CD4-positive, alpha-beta memory T cell (primary cell): ENCODE data around the gene CCDC149. TPM values are rescaled to one million over a fixed set of nuclear protein-coding genes. Genes with fewer than 3 reads are reported as not detected.

ENCODE experiments used
- CTCF ChIA-PET: fragments of 350-600 bp; sonication (Branson Sonifier 250); formaldehyde crosslinking; loops from one replicate; lab custom pipeline; 2021; ENCODE audit warnings: inconsistent platforms; ENCODE audit not compliant: partially characterized antibody; lab: Charles Lee
- POLR2A ChIA-PET: fragments of 350-600 bp; sonication (Branson Sonifier 250); formaldehyde crosslinking; loops from one replicate; lab custom pipeline; 2021; ENCODE audit not compliant: partially characterized antibody; lab: Charles Lee
- DNase-seq, 5 donors: peaks; one replicate each; pipeline versions ENCODE4 v3.0.0 to v3.0.0-alpha.2; 2020 to 2022; ENCODE audit warnings: mixed read lengths in 1 of 5
- H3K27ac ChIP-seq: one replicate; pipeline ENCODE4 v1.7.0; 2013; ENCODE audit warnings: low read depth, low read length
- H3K27me3 ChIP-seq: 2 replicates; pipeline ENCODE4 v1.7.0; 2013; ENCODE audit warnings: mild to moderate bottlenecking, low read length, moderate library complexity; ENCODE audit not compliant: insufficient read depth
- H3K36me3 ChIP-seq: 2 replicates; pipeline ENCODE4 v1.7.0; 2013; ENCODE audit warnings: mild to moderate bottlenecking, low read length, moderate library complexity; ENCODE audit not compliant: insufficient read depth
- H3K4me1 ChIP-seq: 2 replicates; pipeline ENCODE4 v1.7.0; 2013; ENCODE audit warnings: mild to moderate bottlenecking, low read length, moderate library complexity; ENCODE audit not compliant: insufficient read depth
- H3K4me3 ChIP-seq, 2 donors: one replicate each; pipeline ENCODE4 v1.7.0; 2013; ENCODE audit warnings: low read length in 2 of 2, mild to moderate bottlenecking in 1 of 2
- H3K9me3 ChIP-seq, 2 donors: one replicate each; pipeline ENCODE4 v1.7.0; 2013; ENCODE audit warnings: low read length in 2 of 2, control low read depth in 1 of 2; ENCODE audit not compliant: control insufficient read depth in 1 of 2
- H3K27ac Mint-ChIP-seq, 7 donors: one replicate each; pipeline ENCODE4 v1.8.0; 2020 to 2021; ENCODE audit warnings: mixed read lengths in 7 of 7, mild to moderate bottlenecking in 6 of 7, inconsistent platforms in 3 of 7, moderate library complexity in 3 of 7
- H3K27me3 Mint-ChIP-seq, 2 donors: one replicate each; pipeline ENCODE4 v1.8.0; 2020 to 2021; ENCODE audit warnings: mixed read lengths in 2 of 2
- H3K36me3 Mint-ChIP-seq, 2 donors: one replicate each; pipeline ENCODE4 v1.8.0; 2020 to 2021; ENCODE audit warnings: mixed read lengths in 2 of 2, inconsistent platforms in 1 of 2, mild to moderate bottlenecking in 1 of 2
- H3K4me1 Mint-ChIP-seq, 4 donors: one replicate each; pipeline ENCODE4 v1.8.0; 2020 to 2021; ENCODE audit warnings: mixed read lengths in 4 of 4, mild to moderate bottlenecking in 1 of 4
- H3K4me3 Mint-ChIP-seq, 8 donors: one replicate each; pipeline ENCODE4 v1.8.0; 2020 to 2021; ENCODE audit warnings: mixed read lengths in 8 of 8, mild to moderate bottlenecking in 7 of 8, moderate library complexity in 6 of 8, inconsistent platforms in 3 of 8
- H3K9me3 Mint-ChIP-seq, 8 donors: one replicate each; pipeline ENCODE4 v1.8.0; 2020 to 2021; ENCODE audit warnings: mixed read lengths in 8 of 8, mild to moderate bottlenecking in 5 of 8, inconsistent platforms in 3 of 8, moderate library complexity in 1 of 8
- intact Hi-C: fragments of 100-400 bp; cut with micrococcal nuclease; formaldehyde crosslinking; loops from one replicate; pipeline ENCODE4 v1.15.1; 2023
- polyA plus RNA-seq, 2 donors: library from polyadenylated mRNA; unstranded; fragments of 300-500 nt; fragmentation: Illumina TruSeq; gene quantifications; one replicate each; pipeline ENCODE4 v1.2.3, GENCODE V29; 2021
- total RNA-seq, 2 experiments: library from RNA; stranded (reverse); gene quantifications; one replicate each; pipeline ENCODE4 v1.2.3, GENCODE V29; 2021

The CCDC149 gene
- total and polyA plus RNA-seq, 4 experiments from 2014 or later: 0.11 to 0.44 (median 0.14) TPM; not detected in 1

- Histone ChIP-seq H3K27ac (no peak overlapping the region), H3K4me3 (no peak overlapping the region), H3K36me3 (no peaks in the 10 kb centered on the region), H3K4me1 (no peaks in the 10 kb centered on the region), H3K27me3 (no peaks in the 10 kb centered on the region), H3K9me3 (no peaks in the 10 kb centered on the region)
- POLR2A ChIA-PET: no interaction called here
- DNase-seq: no peak
- peaks cover 0 to 3% of the 10 kb centered on the region in 2 donors for H3K27me3 Mint-ChIP-seq
- CTCF ChIA-PET: no interaction called here
- H3K4me3 Mint-ChIP-seq: no peak overlapping the region
- intact Hi-C loops: no loop called here
- H3K27ac Mint-ChIP-seq: no peak overlapping the region
- H3K36me3 Mint-ChIP-seq: no peaks in the 10 kb centered on the region
- no peaks in the 10 kb centered on the region for H3K4me1 Mint-ChIP-seq
- peaks cover 0 to 32% (median 21%) of the 10 kb centered on the region in 8 donors for H3K9me3 Mint-ChIP-seq
Observed at GRCh38 chr4:24937176-24937916, 24.5 kb upstream of the CCDC149 start.

GRCh38 chr4:24935856-24936255 is 23.0 kb upstream of the CCDC149 start:
- ChIA-PET POLR2A (no interaction called here), CTCF (no interaction called here)
- Histone ChIP-seq H3K36me3 (no peaks in the 10 kb centered on the region), H3K27me3 (no peaks in the 10 kb centered on the region), H3K9me3 (no peaks in the 10 kb centered on the region), H3K27ac (no peak overlapping the region), H3K4me3 (no peak overlapping the region), H3K4me1 (no peaks in the 10 kb centered on the region)
- intact Hi-C loops: no loop called here
- Mint-ChIP-seq H3K27me3 (peaks cover 0 to 3% of the 10 kb centered on the region in 2 donors), H3K27ac (no peak overlapping the region), H3K9me3 (peaks cover 0 to 31% (median 20%) of the 10 kb centered on the region in 8 donors), H3K4me3 (no peak overlapping the region), H3K4me1 (no peaks in the 10 kb centered on the region), H3K36me3 (no peaks in the 10 kb centered on the region)
- no peak for DNase-seq

- Histone ChIP-seq H3K4me3 (no peak overlapping the region), H3K27ac (no peak overlapping the region), H3K36me3 (no peaks in the 10 kb centered on the region), H3K4me1 (no peaks in the 10 kb centered on the region), H3K27me3 (no peaks in the 10 kb centered on the region), H3K9me3 (no peaks in the 10 kb centered on the region)
- intact Hi-C loops: no loop called here
- H3K9me3 Mint-ChIP-seq: peaks cover 0 to 26% (median 17%) of the 10 kb centered on the region in 8 donors
- no peak for DNase-seq
- ChIA-PET CTCF (no interaction called here), POLR2A (no interaction called here)
- H3K36me3 Mint-ChIP-seq: no peaks in the 10 kb centered on the region
- H3K27me3 Mint-ChIP-seq: peaks cover 0 to 5% of the 10 kb centered on the region in 2 donors
- H3K4me3 Mint-ChIP-seq: no peak overlapping the region
- H3K4me1 Mint-ChIP-seq: no peaks in the 10 kb centered on the region
- no peak overlapping the region for H3K27ac Mint-ChIP-seq
Observed at GRCh38 chr4:24934311-24934710, 21.5 kb upstream of the CCDC149 start.

GRCh38 chr4:24933684-24934275 is 20.9 kb upstream of the CCDC149 start:
- no peaks in the 10 kb centered on the region for H3K27me3 ChIP-seq
- no peaks in the 10 kb centered on the region for H3K36me3 Mint-ChIP-seq
- intact Hi-C loops: no loop called here

GRCh38 chr4:24932515-24933225 is 19.8 kb upstream of the CCDC149 start:
- no peaks in the 10 kb centered on the region for H3K36me3 ChIP-seq
- no peaks in the 10 kb centered on the region for H3K27me3 ChIP-seq
- Mint-ChIP-seq H3K27me3 (peaks cover 0 to 6% of the 10 kb centered on the region in 2 donors), H3K4me3 (no peak overlapping the region), H3K36me3 (no peaks in the 10 kb centered on the region), H3K27ac (no peak overlapping the region), H3K4me1 (no peaks in the 10 kb centered on the region), H3K9me3 (peaks cover 0 to 20% (median 10%) of the 10 kb centered on the region in 8 donors)
- no peak overlapping the region for H3K4me3 ChIP-seq
- ChIA-PET POLR2A (no interaction called here), CTCF (no interaction called here)
- intact Hi-C loops: no loop called here
- H3K27ac ChIP-seq: no peak overlapping the region
- H3K4me1 ChIP-seq: no peaks in the 10 kb centered on the region
- DNase-seq: no peak
- H3K9me3 ChIP-seq: no peaks in the 10 kb centered on the region

More at GRCh38 chr4:24933684-24934275, 20.9 kb upstream of the CCDC149 start:
- no peaks in the 10 kb centered on the region for H3K36me3 ChIP-seq
- Mint-ChIP-seq H3K27me3 (peaks cover 0 to 6% of the 10 kb centered on the region in 2 donors), H3K4me3 (no peak overlapping the region), H3K9me3 (peaks cover 0 to 25% (median 17%) of the 10 kb centered on the region in 8 donors), H3K27ac (no peak overlapping the region), H3K4me1 (no peaks in the 10 kb centered on the region)
- no peaks in the 10 kb centered on the region for H3K9me3 ChIP-seq
- ChIA-PET CTCF (no interaction called here), POLR2A (no interaction called here)
- DNase-seq: no peak
- H3K4me3 ChIP-seq: no peak overlapping the region
- H3K4me1 ChIP-seq: no peaks in the 10 kb centered on the region
- no peak overlapping the region for H3K27ac ChIP-seq

- H3K27me3 Mint-ChIP-seq: peaks cover 0 to 3% of the 10 kb centered on the region in 2 donors
Observed at GRCh38 chr4:24930151-24930550, 17.3 kb upstream of the CCDC149 start.

GRCh38 chr4:24928708-24929107 is 15.9 kb upstream of the CCDC149 start:
- H3K36me3 Mint-ChIP-seq: no peaks in the 10 kb centered on the region
- no peak overlapping the region for H3K27ac Mint-ChIP-seq
- no peak overlapping the region for H3K4me3 Mint-ChIP-seq
- peaks cover 0 to 3% of the 10 kb centered on the region in 2 donors for H3K27me3 Mint-ChIP-seq
- Histone ChIP-seq H3K36me3 (no peaks in the 10 kb centered on the region), H3K9me3 (no peaks in the 10 kb centered on the region), H3K27me3 (no peaks in the 10 kb centered on the region), H3K4me1 (no peaks in the 10 kb centered on the region), H3K4me3 (no peak overlapping the region), H3K27ac (no peak overlapping the region)
- no peaks in the 10 kb centered on the region for H3K4me1 Mint-ChIP-seq
- intact Hi-C loops: no loop called here
- POLR2A ChIA-PET: no interaction called here
- H3K9me3 Mint-ChIP-seq: peaks cover 0 to 5% (median 2%) of the 10 kb centered on the region in 8 donors
- no peak for DNase-seq
- CTCF ChIA-PET: no interaction called here

More at GRCh38 chr4:24930151-24930550, 17.3 kb upstream of the CCDC149 start:
- H3K9me3 ChIP-seq: no peaks in the 10 kb centered on the region
- Mint-ChIP-seq H3K36me3 (no peaks in the 10 kb centered on the region), H3K4me1 (no peaks in the 10 kb centered on the region), H3K9me3 (peaks cover 0 to 11% (median 5%) of the 10 kb centered on the region in 8 donors), H3K27ac (no peak overlapping the region), H3K4me3 (no peak overlapping the region)
- no peaks in the 10 kb centered on the region for H3K27me3 ChIP-seq
- CTCF ChIA-PET: no interaction called here
- no peak overlapping the region for H3K4me3 ChIP-seq
- H3K36me3 ChIP-seq: no peaks in the 10 kb centered on the region
- H3K4me1 ChIP-seq: no peaks in the 10 kb centered on the region
- H3K27ac ChIP-seq: no peak overlapping the region
- no peak for DNase-seq
- POLR2A ChIA-PET: no interaction called here
- intact Hi-C loops: no loop called here
